Skeletal muscle tissue (tissue), 4 donors: Measurements from ENCODE around the gene PPP1R14D. TPM values are rescaled to one million over a fixed set of nuclear protein-coding genes. Genes with fewer than 3 reads are reported as not detected.

Experiments
- H3K27ac ChIP-seq: one replicate; pipeline ENCODE4 v1.7.0; 2013; ENCODE audit warnings: mild to moderate bottlenecking, low read depth, low read length, inconsistent platforms
- H3K27me3 ChIP-seq, 3 donors: one replicate each; pipeline ENCODE4 v1.7.0; 2013; ENCODE audit warnings: low read length in 3 of 3; ENCODE audit not compliant: control insufficient read depth in 3 of 3, insufficient read depth in 3 of 3
- H3K36me3 ChIP-seq, 3 donors: one replicate each; pipeline ENCODE4 v1.7.0; 2013; ENCODE audit warnings: low read length in 3 of 3; ENCODE audit not compliant: control insufficient read depth in 3 of 3, insufficient read depth in 3 of 3
- H3K4me1 ChIP-seq, 3 donors: one replicate each; pipeline ENCODE4 v1.7.0; 2013; ENCODE audit warnings: low read length in 3 of 3, mild to moderate bottlenecking in 3 of 3; ENCODE audit not compliant: control insufficient read depth in 3 of 3, insufficient read depth in 3 of 3
- H3K4me3 ChIP-seq, 3 donors: one replicate each; pipeline ENCODE4 v1.7.0; 2013; ENCODE audit warnings: low read length in 3 of 3
- H3K9ac ChIP-seq, 3 donors: one replicate each; pipeline ENCODE4 v1.7.0; 2013; ENCODE audit warnings: low read length in 3 of 3, mild to moderate bottlenecking in 3 of 3, moderate library complexity in 2 of 3, low read depth in 1 of 3
- H3K9me3 ChIP-seq, 3 donors: one replicate each; pipeline ENCODE4 v1.7.0; 2013; ENCODE audit warnings: low read length in 3 of 3; ENCODE audit not compliant: control insufficient read depth in 3 of 3
- total RNA-seq: library from RNA; depleted of rRNA; stranded (reverse); fragments of >200 nt; gene quantifications from one replicate; pipeline ENCODE4 v1.2.3, GENCODE V29; 2014
- donor health status: Osteomylitis.

PPP1R14D gene
- total RNA-seq, 1 donor from 2014 or later, result not detected

- Histone ChIP-seq H3K27me3 (peaks cover 30 to 37% (median 33%) of the 10 kb centered on the region in 3 donors), H3K27ac (no peak overlapping the region), H3K36me3 (no peaks in the 10 kb centered on the region), H3K9me3 (no peaks in the 10 kb centered on the region), H3K4me3 (peak overlapping the region in 2 of 3 donors; percentile 6 to 63), H3K4me1 (peaks cover 8 to 12% (median 10%) of the 10 kb centered on the region in 3 donors), H3K9ac (no peak overlapping the region)
These were observed 14.9 kb upstream of the PPP1R14D start for GRCh38 chr15:40843261-40843884.

GRCh38 chr15:40841741-40842140 is 13.2 kb upstream of the PPP1R14D start:
- H3K36me3 ChIP-seq, result no peaks in the 10 kb centered on the region
- H3K4me3 ChIP-seq, result no peak overlapping the region
- no peak overlapping the region for H3K27ac ChIP-seq
- H3K9me3 ChIP-seq, result no peaks in the 10 kb centered on the region
- H3K4me1 ChIP-seq, result peaks cover 8 to 12% (median 8%) of the 10 kb centered on the region in 3 donors
- H3K9ac ChIP-seq, result no peak overlapping the region
- H3K27me3 ChIP-seq, result peaks cover 28 to 36% (median 29%) of the 10 kb centered on the region in 3 donors

GRCh38 chr15:40838756-40839155 is 10.2 kb upstream of the PPP1R14D start:
- no peak overlapping the region for H3K9ac ChIP-seq
- no peak overlapping the region for H3K27ac ChIP-seq
- no peaks in the 10 kb centered on the region for H3K9me3 ChIP-seq
- H3K4me1 ChIP-seq, result peaks cover 0 to 2% (median under 1%) of the 10 kb centered on the region in 3 donors
- no peak overlapping the region for H3K4me3 ChIP-seq
- H3K36me3 ChIP-seq, result no peaks in the 10 kb centered on the region
- peaks cover 7 to 9% (median 8%) of the 10 kb centered on the region in 3 donors for H3K27me3 ChIP-seq

- Histone ChIP-seq H3K27ac (no peak overlapping the region), H3K9me3 (no peaks in the 10 kb centered on the region), H3K4me3 (no peak overlapping the region), H3K27me3 (no peaks in the 10 kb centered on the region), H3K36me3 (no peaks in the 10 kb centered on the region), H3K4me1 (no peaks in the 10 kb centered on the region), H3K9ac (no peak overlapping the region)
These were observed 7.5 kb upstream of the PPP1R14D start for GRCh38 chr15:40836020-40836419.

- no peak overlapping the region for H3K4me3 ChIP-seq
- H3K4me1 ChIP-seq, result no peaks in the 10 kb centered on the region
- H3K9me3 ChIP-seq, result no peaks in the 10 kb centered on the region
These were observed 4.4 kb upstream of the PPP1R14D start for GRCh38 chr15:40832903-40833302.

GRCh38 chr15:40831861-40832260 is 3.4 kb upstream of the PPP1R14D start:
- H3K9me3 ChIP-seq, result no peaks in the 10 kb centered on the region
- no peak overlapping the region for H3K27ac ChIP-seq
- no peak overlapping the region for H3K4me3 ChIP-seq
- H3K27me3 ChIP-seq, result peaks cover 0 to 5% (median 2%) of the 10 kb centered on the region in 3 donors
- no peak overlapping the region for H3K9ac ChIP-seq
- no peaks in the 10 kb centered on the region for H3K4me1 ChIP-seq
- no peaks in the 10 kb centered on the region for H3K36me3 ChIP-seq

More at GRCh38 chr15:40832903-40833302, 4.4 kb upstream of the PPP1R14D start:
- Histone ChIP-seq H3K9ac (no peak overlapping the region), H3K36me3 (no peaks in the 10 kb centered on the region), H3K27me3 (peaks cover 0 to 5% (median 0%) of the 10 kb centered on the region in 3 donors), H3K27ac (no peak overlapping the region)

GRCh38 chr15:40830884-40831283 is 2.4 kb upstream of the PPP1R14D start:
- no peaks in the 10 kb centered on the region for H3K4me1 ChIP-seq
- H3K36me3 ChIP-seq, result no peaks in the 10 kb centered on the region
- peaks cover 0 to 5% (median 3%) of the 10 kb centered on the region in 3 donors for H3K27me3 ChIP-seq
- no peak overlapping the region for H3K27ac ChIP-seq
- H3K9ac ChIP-seq, result no peak overlapping the region
- no peaks in the 10 kb centered on the region for H3K9me3 ChIP-seq
- H3K4me3 ChIP-seq, result no peak overlapping the region

- Histone ChIP-seq H3K36me3 (no peaks in the 10 kb centered on the region), H3K9me3 (no peaks in the 10 kb centered on the region), H3K4me3 (no peak overlapping the region), H3K4me1 (no peaks in the 10 kb centered on the region), H3K27ac (no peak overlapping the region), H3K27me3 (peaks cover 0 to 7% (median 5%) of the 10 kb centered on the region in 3 donors), H3K9ac (no peak overlapping the region)
These were observed 607 bp upstream of the PPP1R14D start for GRCh38 chr15:40829115-40829514.

- Histone ChIP-seq H3K9me3 (no peaks in the 10 kb centered on the region), H3K4me1 (no peaks in the 10 kb centered on the region), H3K9ac (no peak overlapping the region), H3K27ac (no peak overlapping the region), H3K27me3 (peaks cover 0 to 7% (median 5%) of the 10 kb centered on the region in 3 donors), H3K4me3 (no peak overlapping the region), H3K36me3 (no peaks in the 10 kb centered on the region)
These were observed 2.0 kb downstream of the PPP1R14D start for GRCh38 chr15:40826423-40827075.

GRCh38 chr15:40825661-40826422 is 2.7 kb downstream of the PPP1R14D start:
- Histone ChIP-seq H3K27ac (no peak overlapping the region), H3K36me3 (no peaks in the 10 kb centered on the region), H3K9ac (no peak overlapping the region), H3K27me3 (peaks cover 0 to 7% (median 5%) of the 10 kb centered on the region in 3 donors), H3K4me1 (no peaks in the 10 kb centered on the region), H3K9me3 (no peaks in the 10 kb centered on the region), H3K4me3 (no peak overlapping the region)
